Uterus (tissue), 4 donors: ENCODE data around the gene ZFP37. TPM values are rescaled to one million over a fixed set of nuclear protein-coding genes. Genes with fewer than 3 reads are reported as not detected.
A peak's percentile ranks its signal among the peaks of the same experiment; 100 is the strongest.
"Not testable (repeated sequence)": the region's sequence is repeated elsewhere in the genome, so short reads cannot be mapped to it uniquely, and the experiment has no call there.

Source experiments
- DNase-seq, 2 donors: peaks; one replicate each; pipeline ENCODE4 v3.0.0-alpha.2; 2019 to 2020
- H3K27ac ChIP-seq, 2 donors: fragments of 200-600 bp; sonication (generic); 1 replicate in 1 of 2; 2 replicates in 1 of 2; pipeline ENCODE4 v1.5.1; 2016 to 2018
- H3K27me3 ChIP-seq, 2 donors: fragments of 200-600 bp; sonication (generic); one replicate each; pipeline ENCODE4 v1.5.1; 2018 to 2019; ENCODE audit warnings: control low read depth in 1 of 2
- H3K36me3 ChIP-seq, 2 donors: fragments of 200-600 bp; sonication (generic); one replicate each; pipeline ENCODE4 v1.5.1; 2019; ENCODE audit warnings: control low read depth in 1 of 2
- H3K4me1 ChIP-seq, 2 donors: fragments of 200-600 bp; sonication (generic); one replicate each; pipeline ENCODE4 v1.5.1; 2018 to 2019; ENCODE audit warnings: control low read depth in 1 of 2
- H3K4me3 ChIP-seq, 2 donors: fragments of 200-600 bp; sonication (generic); 1 replicate in 1 of 2; 2 replicates in 1 of 2; pipeline ENCODE4 v1.5.1; 2018 to 2019; ENCODE audit warnings: mild to moderate bottlenecking in 1 of 2
- H3K9me3 ChIP-seq, 2 donors: fragments of 200-600 bp; sonication (generic); one replicate each; pipeline ENCODE4 v1.5.1; 2019; ENCODE audit warnings: control low read depth in 1 of 2
- CTCF ChIP-seq, 4 experiments: fragments of 200-600 bp in 2 of 4; fragments of 450-650 bp in 2 of 4; sonication (generic) in 2 of 4; IDR thresholded peaks; one replicate each; pipeline ENCODE4 v1.5.1; 2016 to 2019; ENCODE audit warnings: antibody characterized with exemption in 4 of 4, mild to moderate bottlenecking in 2 of 4, moderate library complexity in 1 of 4
- POLR2A ChIP-seq, 2 donors: fragments of 450-650 bp; IDR thresholded peaks; one replicate each; pipeline ENCODE4 v1.6.1; 2016; ENCODE audit warnings: antibody characterized with exemption in 2 of 2, mild to moderate bottlenecking in 1 of 2, moderate library complexity in 1 of 2
- intact Hi-C: fragments of 100-400 bp; cut with DNase I; formaldehyde crosslinking; loops from one replicate; pipeline ENCODE4 v1.15.1; 2023; ENCODE audit warnings: low total_unique reads
- total RNA-seq, 4 donors: library from RNA; depleted of rRNA in 3 of 4; stranded (reverse); fragments of >200 nt in 3 of 4; gene quantifications; one replicate each; pipeline versions ENCODE4 v1.1.0 to v1.2.4, GENCODE V29; 2014 to 2023
- donor health status: DM: yes; HTN: yes; CAD: no.

ZFP37 gene
- 10 to 100 TPM in 1 of 4 donors, 1 to 10 TPM in 3; 3.8 to 17.2 (median 7.2) TPM for total RNA-seq

DNA sequence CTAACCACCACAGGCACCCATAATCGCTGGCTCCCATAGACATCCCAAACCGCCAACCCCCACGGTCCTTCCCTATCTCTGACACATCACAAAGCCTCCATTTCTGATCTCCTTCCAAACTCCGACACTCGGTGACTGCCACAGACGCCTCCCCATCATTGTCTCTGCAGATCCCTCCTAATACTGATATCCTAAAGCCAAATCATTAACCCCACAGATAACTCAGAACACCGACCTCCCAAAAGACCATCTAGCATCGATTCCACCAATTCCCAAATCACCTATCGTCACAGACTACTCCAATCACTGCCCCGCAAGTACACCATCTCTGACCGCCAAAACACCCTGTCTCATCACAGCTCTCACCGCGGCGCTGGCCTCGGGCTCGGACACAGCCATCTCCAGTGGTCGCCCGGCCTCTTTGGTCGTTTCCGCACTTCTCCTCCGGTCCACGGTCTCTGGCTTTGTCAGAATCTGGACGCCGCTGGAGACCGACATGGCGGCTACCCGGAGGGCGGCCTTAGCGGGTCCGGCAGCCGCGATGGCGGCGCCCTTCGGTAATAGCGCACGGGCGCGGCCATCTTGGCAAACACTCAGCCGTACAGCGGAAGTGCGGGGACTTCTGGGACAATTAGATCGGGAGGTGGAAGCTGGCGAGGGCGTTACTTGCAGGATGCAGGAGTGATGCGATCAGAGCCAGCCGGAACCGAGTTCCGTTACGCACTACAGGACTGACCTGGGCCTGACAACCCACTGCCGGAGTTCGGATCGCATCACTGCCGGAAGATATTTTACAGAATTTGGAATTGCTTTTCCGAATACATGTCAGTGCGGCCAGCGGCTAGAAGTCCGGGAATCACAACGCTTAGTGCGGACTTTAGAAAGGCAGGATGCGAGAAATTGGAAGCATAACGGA, at the start of gene ZFP37:
TSS of gene ZFP37 (minus strand) at position 534 of the 916 bp plus-strand sequence. CDS start at position 498, 36 bp downstream.
- H3K9me3 ChIP-seq = peaks cover 0 to 32% of the 10 kb centered on the region in 2 donors
- DNase-seq = peak; percentile 95 to 96

GRCh38 chr9:113105345-113105744, 48.8 kb upstream of the ZFP37 start:
- intact Hi-C loops, DNase-seq, H3K4me3 ChIP-seq, H3K36me3 ChIP-seq, H3K9me3 ChIP-seq, H3K27ac ChIP-seq, H3K4me1 ChIP-seq, H3K27me3 ChIP-seq: not testable (repeated sequence)

More for the DNA sequence above, at the start of gene ZFP37:
- H3K4me1 ChIP-seq = no peaks in the 10 kb centered on the region
- intact Hi-C loops = no loop called here
- peak within 1 kb of the TSS; percentile 76 to 84 for H3K27ac ChIP-seq
- TF ChIP-seq POLR2A (IDR thresholded peaks at IDR 0.05) (peak in 1 of 2 donors; percentile 23), CTCF (IDR thresholded peaks at IDR 0.05) (peak in 1 of 4 experiments; percentile 10)
- no peaks in the 10 kb centered on the region for H3K36me3 ChIP-seq
- peaks cover 0 to 3% of the 10 kb centered on the region in 2 donors for H3K27me3 ChIP-seq
- peak within 1 kb of the TSS; percentile 60 to 72 for H3K4me3 ChIP-seq

GRCh38 chr9:113095561-113095960, 39.0 kb upstream of the ZFP37 start:
- H3K36me3 ChIP-seq = no peaks in the 10 kb centered on the region
- no peak overlapping the region for H3K27ac ChIP-seq
- DNase-seq = no peak
- no peaks in the 10 kb centered on the region for H3K4me1 ChIP-seq
- intact Hi-C loops = no loop called here
- TF ChIP-seq CTCF (IDR thresholded peaks at IDR 0.05) (no peak), POLR2A (IDR thresholded peaks at IDR 0.05) (no peak)
- peaks cover 0 to 23% of the 10 kb centered on the region in 2 donors for H3K27me3 ChIP-seq
- H3K4me3 ChIP-seq = no peak overlapping the region
- H3K9me3 ChIP-seq = no peaks in the 10 kb centered on the region

DNA sequence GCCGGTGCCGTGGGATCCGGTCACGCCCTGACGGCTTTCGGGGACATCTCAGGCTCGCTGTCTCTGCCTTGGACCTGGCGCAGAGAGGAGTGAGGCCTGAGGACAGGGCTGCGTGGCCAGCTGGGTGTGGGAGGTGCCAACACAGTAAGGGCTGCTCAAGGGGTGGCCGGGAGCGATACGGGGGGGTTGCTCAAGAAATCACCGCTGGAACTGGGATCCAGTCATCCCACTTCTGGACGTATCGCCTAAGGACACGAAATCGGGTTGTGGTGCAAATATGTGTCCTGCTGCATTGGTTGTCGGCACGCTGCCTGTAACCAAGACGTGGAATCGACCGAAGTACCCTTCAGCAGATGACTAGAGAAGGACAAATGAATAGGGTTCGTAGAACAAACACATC, 33.4 kb upstream of the ZFP37 start:
- H3K4me3 ChIP-seq, H3K36me3 ChIP-seq, H3K27ac ChIP-seq, intact Hi-C loops, H3K4me1 ChIP-seq, H3K9me3 ChIP-seq: not testable (repeated sequence)
- H3K27me3 ChIP-seq = peaks cover 0 to 37% of the 10 kb centered on the region in 2 donors
- DNase-seq = peak in 1 of 2 donors; percentile 31

DNA sequence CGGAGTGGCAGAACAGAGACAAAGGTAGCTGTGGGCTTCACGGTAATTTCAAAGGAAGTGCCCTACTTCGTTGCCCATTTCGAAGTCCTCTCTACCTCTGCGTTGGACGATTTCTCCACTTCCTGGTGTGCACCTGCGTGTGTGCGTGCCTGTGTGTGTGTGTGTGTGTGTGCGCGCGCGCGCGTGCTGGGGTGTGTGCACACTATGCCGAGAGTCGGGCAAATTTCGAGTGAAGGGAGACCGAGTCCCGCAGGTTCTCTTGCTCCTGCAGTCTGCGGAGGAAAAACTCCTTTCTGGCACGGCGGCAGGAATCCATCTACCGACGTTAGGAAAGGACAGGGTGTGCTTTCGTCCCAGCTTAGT, 32.6 kb upstream of the ZFP37 start:
- DNase-seq, H3K4me3 ChIP-seq, intact Hi-C loops, H3K27ac ChIP-seq, H3K36me3 ChIP-seq, H3K9me3 ChIP-seq, H3K4me1 ChIP-seq: not testable (repeated sequence)
- peaks cover 0 to 37% of the 10 kb centered on the region in 2 donors for H3K27me3 ChIP-seq

DNA sequence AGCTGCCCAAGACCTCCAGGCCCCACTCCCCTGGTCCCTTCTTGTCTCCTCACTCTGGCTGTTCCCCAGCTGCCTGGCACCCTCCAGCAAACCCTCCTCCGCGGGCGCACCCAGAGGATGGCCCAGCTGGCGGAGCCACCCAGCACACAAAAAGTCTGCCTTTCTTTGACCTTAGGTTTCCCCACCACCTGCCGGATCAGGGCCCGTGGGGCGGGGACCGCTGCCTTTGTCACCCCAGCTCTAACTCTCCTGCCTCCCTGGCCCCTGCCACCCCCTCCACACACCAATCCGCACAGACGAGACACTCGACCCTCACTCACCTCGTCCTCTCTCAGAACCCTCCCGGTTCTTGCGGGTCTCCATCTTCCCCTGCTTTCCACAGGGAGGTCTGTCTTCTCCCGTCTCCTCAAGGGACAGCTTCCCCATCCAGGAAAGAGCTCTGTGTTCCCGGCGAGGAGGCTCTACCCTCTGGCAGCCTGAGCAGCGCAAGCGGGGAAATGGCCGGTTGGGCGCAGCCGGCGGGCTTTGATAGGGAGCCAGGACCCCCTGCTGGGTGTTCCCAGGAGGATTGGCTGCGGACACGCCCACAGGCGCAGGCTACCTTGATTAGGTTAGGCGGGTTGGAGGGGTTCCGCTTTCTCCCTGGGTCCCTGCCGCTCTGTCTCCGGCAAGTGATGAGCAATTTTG, 32.1 kb upstream of the ZFP37 start:
- H3K27me3 ChIP-seq = peaks cover 0 to 35% of the 10 kb centered on the region in 2 donors
- H3K27ac ChIP-seq, H3K4me3 ChIP-seq, intact Hi-C loops, H3K36me3 ChIP-seq, H3K9me3 ChIP-seq, H3K4me1 ChIP-seq, DNase-seq: not testable (repeated sequence)

- DNase-seq = peak in 1 of 2 donors; percentile 21
- H3K4me3 ChIP-seq, H3K27ac ChIP-seq, H3K27me3 ChIP-seq, H3K9me3 ChIP-seq, H3K36me3 ChIP-seq, intact Hi-C loops, H3K4me1 ChIP-seq: not testable (repeated sequence)
These were observed 6.4 kb upstream of the ZFP37 start for GRCh38 chr9:113062932-113063310.

DNA sequence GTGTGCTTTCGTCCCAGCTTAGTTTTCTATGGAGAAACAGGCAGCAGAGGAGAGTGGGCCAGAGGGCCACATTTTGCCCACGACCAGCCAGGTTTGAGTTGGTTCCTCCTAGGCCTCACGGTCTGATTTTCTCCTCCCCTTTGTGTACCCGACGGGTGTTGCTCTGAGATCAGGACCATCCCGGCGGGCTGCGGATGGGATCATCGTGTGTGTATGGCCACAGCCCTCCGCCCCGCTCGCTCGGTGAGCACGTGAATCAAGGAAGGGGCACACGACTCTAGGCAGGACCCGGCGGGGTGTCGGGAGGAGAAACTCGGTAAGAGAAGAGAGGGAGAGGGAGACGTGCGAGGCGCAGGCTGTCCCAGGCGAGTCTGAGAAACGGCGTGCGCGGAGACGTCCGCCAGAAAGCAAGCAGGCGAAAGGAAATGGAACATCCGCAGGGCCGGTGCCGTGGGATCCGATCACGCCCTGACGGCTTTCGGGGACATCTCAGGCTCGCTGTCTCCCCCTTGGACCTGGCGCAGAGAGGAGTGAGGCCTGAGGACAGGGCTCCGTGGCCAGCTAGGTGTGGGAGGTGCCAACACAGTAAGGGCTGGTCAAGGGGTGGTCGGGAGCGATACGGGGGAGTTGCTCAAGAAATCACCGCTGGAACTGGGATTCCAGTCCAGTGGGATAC, 5.9 kb upstream of the ZFP37 start:
- H3K27me3 ChIP-seq, H3K36me3 ChIP-seq, H3K9me3 ChIP-seq, H3K4me3 ChIP-seq, H3K4me1 ChIP-seq, H3K27ac ChIP-seq, intact Hi-C loops: not testable (repeated sequence)
- peak in 1 of 2 donors; percentile 33 for DNase-seq

- H3K36me3 ChIP-seq, intact Hi-C loops, H3K4me1 ChIP-seq, H3K9me3 ChIP-seq, H3K4me3 ChIP-seq, H3K27ac ChIP-seq, H3K27me3 ChIP-seq: not testable (repeated sequence)
- peak; percentile 16 to 29 for DNase-seq
These were observed 4.7 kb upstream of the ZFP37 start for GRCh38 chr9:113061072-113061850.
